ENCODE measurements around the gene LAMA3. TPM values are rescaled to one million over a fixed set of nuclear protein-coding genes. Genes with fewer than 3 reads are reported as not detected.

Gene LAMA3
- total RNA-seq, 1 experiment from 2014 or later, result 6.4 TPM

GRCh38 chr18:23894661-23895175, 205.5 kb downstream of the LAMA3 start:
- H3K9me3 ChIP-seq, result no peaks in the 10 kb centered on the region
- no peak overlapping the region for H3K4me3 ChIP-seq
- H3K36me3 ChIP-seq, result peaks cover 11% of the 10 kb centered on the region
- no peak for DNase-seq
- no peaks in the 10 kb centered on the region for H3K27me3 ChIP-seq

GRCh38 chr18:23897291-23897690, 208.0 kb downstream of the LAMA3 start:
- no peak overlapping the region for H3K4me3 ChIP-seq
- no peak for DNase-seq
- no peaks in the 10 kb centered on the region for H3K27me3 ChIP-seq
- H3K9me3 ChIP-seq, result no peaks in the 10 kb centered on the region
- H3K36me3 ChIP-seq, result peaks cover 7% of the 10 kb centered on the region

- Histone ChIP-seq H3K27me3 (no peaks in the 10 kb centered on the region), H3K4me3 (no peak overlapping the region), H3K36me3 (peaks cover 7% of the 10 kb centered on the region), H3K9me3 (no peaks in the 10 kb centered on the region)
- no peak for DNase-seq
These were observed 208.5 kb downstream of the LAMA3 start for GRCh38 chr18:23897733-23898132.

GRCh38 chr18:23900994-23901393, 211.7 kb downstream of the LAMA3 start:
- no peaks in the 10 kb centered on the region for H3K27me3 ChIP-seq
- peaks cover 10% of the 10 kb centered on the region for H3K36me3 ChIP-seq
- H3K9me3 ChIP-seq, result no peaks in the 10 kb centered on the region
- no peak for DNase-seq
- no peak overlapping the region for H3K4me3 ChIP-seq

- peaks cover 16% of the 10 kb centered on the region for H3K36me3 ChIP-seq
- DNase-seq, result no peak
- no peak overlapping the region for H3K4me3 ChIP-seq
- no peaks in the 10 kb centered on the region for H3K9me3 ChIP-seq
- H3K27me3 ChIP-seq, result no peaks in the 10 kb centered on the region
These were observed 213.1 kb downstream of the LAMA3 start for GRCh38 chr18:23902396-23902795.

- Histone ChIP-seq H3K27me3 (no peaks in the 10 kb centered on the region), H3K36me3 (peaks cover 13% of the 10 kb centered on the region), H3K9me3 (no peaks in the 10 kb centered on the region), H3K4me3 (no peak overlapping the region)
- DNase-seq, result no peak
These were observed 214.7 kb downstream of the LAMA3 start for GRCh38 chr18:23903971-23904370.

GRCh38 chr18:23906658-23907057, 217.4 kb downstream of the LAMA3 start:
- Histone ChIP-seq H3K9me3 (no peaks in the 10 kb centered on the region), H3K27me3 (no peaks in the 10 kb centered on the region), H3K36me3 (peaks cover 22% of the 10 kb centered on the region), H3K4me3 (no peak overlapping the region)
- no peak for DNase-seq

GRCh38 chr18:23908827-23909226, 219.6 kb downstream of the LAMA3 start:
- Histone ChIP-seq H3K4me3 (no peak overlapping the region), H3K27me3 (no peaks in the 10 kb centered on the region), H3K36me3 (peaks cover 28% of the 10 kb centered on the region), H3K9me3 (no peaks in the 10 kb centered on the region)
- no peak for DNase-seq

- Histone ChIP-seq H3K9me3 (no peaks in the 10 kb centered on the region), H3K4me3 (no peak overlapping the region), H3K27me3 (no peaks in the 10 kb centered on the region), H3K36me3 (peaks cover 35% of the 10 kb centered on the region)
- DNase-seq, result no peak
These were observed 220.8 kb downstream of the LAMA3 start for GRCh38 chr18:23910032-23910431.

GRCh38 chr18:23912356-23912755, 223.1 kb downstream of the LAMA3 start:
- H3K27me3 ChIP-seq, result no peaks in the 10 kb centered on the region
- peaks cover 29% of the 10 kb centered on the region for H3K36me3 ChIP-seq
- DNase-seq, result no peak
- H3K4me3 ChIP-seq, result no peak overlapping the region
- H3K9me3 ChIP-seq, result no peaks in the 10 kb centered on the region

GRCh38 chr18:23916338-23916737, 227.1 kb downstream of the LAMA3 start:
- Histone ChIP-seq H3K9me3 (no peaks in the 10 kb centered on the region), H3K4me3 (no peak overlapping the region)
- no peak for DNase-seq

GRCh38 chr18:23918395-23919032, 229.3 kb downstream of the LAMA3 start:
- peak; percentile 34 for DNase-seq
- Histone ChIP-seq H3K4me3 (no peak overlapping the region), H3K27me3 (no peaks in the 10 kb centered on the region), H3K36me3 (peaks cover 29% of the 10 kb centered on the region), H3K9me3 (no peaks in the 10 kb centered on the region)

More at GRCh38 chr18:23916338-23916737, 227.1 kb downstream of the LAMA3 start:
- H3K36me3 ChIP-seq, result peaks cover 24% of the 10 kb centered on the region
- H3K27me3 ChIP-seq, result no peaks in the 10 kb centered on the region

GRCh38 chr18:23920054-23920453, 230.8 kb downstream of the LAMA3 start:
- DNase-seq, result no peak

GRCh38 chr18:23921716-23922285, 232.5 kb downstream of the LAMA3 start:
- Histone ChIP-seq H3K9me3 (no peaks in the 10 kb centered on the region), H3K27me3 (no peaks in the 10 kb centered on the region), H3K4me3 (no peak overlapping the region), H3K36me3 (peaks cover 20% of the 10 kb centered on the region)
- DNase-seq, result no peak

More at GRCh38 chr18:23920054-23920453, 230.8 kb downstream of the LAMA3 start:
- Histone ChIP-seq H3K27me3 (no peaks in the 10 kb centered on the region), H3K36me3 (peaks cover 23% of the 10 kb centered on the region), H3K9me3 (no peaks in the 10 kb centered on the region), H3K4me3 (no peak overlapping the region)

- Histone ChIP-seq H3K36me3 (peaks cover 20% of the 10 kb centered on the region), H3K27me3 (no peaks in the 10 kb centered on the region), H3K9me3 (no peaks in the 10 kb centered on the region), H3K4me3 (no peak overlapping the region)
- no peak for DNase-seq
These were observed 233.7 kb downstream of the LAMA3 start for GRCh38 chr18:23922939-23923338.

- Histone ChIP-seq H3K9me3 (no peaks in the 10 kb centered on the region), H3K36me3 (peaks cover 22% of the 10 kb centered on the region), H3K4me3 (no peak overlapping the region), H3K27me3 (no peaks in the 10 kb centered on the region)
- DNase-seq, result peak; percentile 48
These were observed 235.6 kb downstream of the LAMA3 start for GRCh38 chr18:23924813-23925212.

- Histone ChIP-seq H3K36me3 (peaks cover 17% of the 10 kb centered on the region), H3K9me3 (no peaks in the 10 kb centered on the region), H3K4me3 (no peak overlapping the region), H3K27me3 (no peaks in the 10 kb centered on the region)
- no peak for DNase-seq
These were observed 237.3 kb downstream of the LAMA3 start for GRCh38 chr18:23926571-23926970.
